Neutrophil (primary cell): ENCODE results near the gene SLC40A1.

ENCODE experiments used
- H3K27ac ChIP-seq: fragments of 200-600 bp; sonication (generic); 2 replicates; pipeline ENCODE4 v1.5.1; 2016; ENCODE audit warnings: mild to moderate bottlenecking, moderate library complexity
- H3K27me3 ChIP-seq: fragments of 200-600 bp; sonication (generic); 2 replicates; pipeline ENCODE4 v1.6.0; 2016; ENCODE audit warnings: mild to moderate bottlenecking
- H3K36me3 ChIP-seq: fragments of 200-600 bp; sonication (generic); 2 replicates; pipeline ENCODE4 v1.5.1; 2017
- H3K4me1 ChIP-seq, 2 experiments: fragments of 200-600 bp in 1 of 2; sonication (generic) in 1 of 2; 1 replicate in 1 of 2; 2 replicates in 1 of 2; pipeline versions ENCODE4 v1.5.1 to v1.6.1; 2013 to 2016; ENCODE audit warnings: low read depth in 1 of 2, low read length in 1 of 2, mild to moderate bottlenecking in 1 of 2, moderate library complexity in 1 of 2; ENCODE audit not compliant: control insufficient read depth in 1 of 2, insufficient read depth in 1 of 2
- H3K4me3 ChIP-seq, 2 experiments: fragments of 200-600 bp in 1 of 2; sonication (generic) in 1 of 2; 1 replicate in 1 of 2; 2 replicates in 1 of 2; pipeline ENCODE4 v1.5.1; 2013 to 2016; ENCODE audit warnings: low read depth in 1 of 2, low read length in 1 of 2, mild to moderate bottlenecking in 1 of 2, moderate library complexity in 1 of 2
- H3K9me3 ChIP-seq: fragments of 200-600 bp; sonication (generic); 2 replicates; pipeline ENCODE4 v1.5.1; 2016
- TF ChIP-seq, protein P1 (sequence below): fragments of 200-600 bp; sonication (generic); IDR thresholded peaks from 2 replicates; pipeline ENCODE4 v1.5.1; 2016; ENCODE audit warnings: antibody characterized with exemption

The SLC40A1 gene

DNA sequence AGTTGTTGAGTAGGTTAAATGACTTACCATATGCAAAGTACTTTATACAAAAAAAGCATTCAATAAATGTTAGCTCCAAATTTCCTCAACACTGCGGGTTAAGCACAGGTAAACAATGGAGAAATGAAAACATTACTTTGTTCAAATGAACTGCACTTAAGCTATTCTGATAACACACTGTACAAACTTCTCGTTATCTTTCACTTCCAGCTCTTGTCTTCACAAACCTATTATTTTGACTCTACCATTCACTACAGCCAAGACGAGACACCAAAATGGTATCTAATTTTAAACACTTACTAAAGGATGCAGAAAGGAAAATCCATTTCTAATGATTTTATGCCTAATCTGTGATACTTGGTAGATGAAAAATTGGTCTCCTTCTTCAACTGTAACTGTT, 43.8 kb downstream of the SLC40A1 start:
- Histone ChIP-seq H3K27ac (no peak overlapping the region), H3K4me1 (no peaks in the 10 kb centered on the region), H3K9me3 (no peaks in the 10 kb centered on the region), H3K4me3 (no peak overlapping the region), H3K36me3 (no peaks in the 10 kb centered on the region), H3K27me3 (no peaks in the 10 kb centered on the region)
- TF ChIP-seq, protein P1, sequence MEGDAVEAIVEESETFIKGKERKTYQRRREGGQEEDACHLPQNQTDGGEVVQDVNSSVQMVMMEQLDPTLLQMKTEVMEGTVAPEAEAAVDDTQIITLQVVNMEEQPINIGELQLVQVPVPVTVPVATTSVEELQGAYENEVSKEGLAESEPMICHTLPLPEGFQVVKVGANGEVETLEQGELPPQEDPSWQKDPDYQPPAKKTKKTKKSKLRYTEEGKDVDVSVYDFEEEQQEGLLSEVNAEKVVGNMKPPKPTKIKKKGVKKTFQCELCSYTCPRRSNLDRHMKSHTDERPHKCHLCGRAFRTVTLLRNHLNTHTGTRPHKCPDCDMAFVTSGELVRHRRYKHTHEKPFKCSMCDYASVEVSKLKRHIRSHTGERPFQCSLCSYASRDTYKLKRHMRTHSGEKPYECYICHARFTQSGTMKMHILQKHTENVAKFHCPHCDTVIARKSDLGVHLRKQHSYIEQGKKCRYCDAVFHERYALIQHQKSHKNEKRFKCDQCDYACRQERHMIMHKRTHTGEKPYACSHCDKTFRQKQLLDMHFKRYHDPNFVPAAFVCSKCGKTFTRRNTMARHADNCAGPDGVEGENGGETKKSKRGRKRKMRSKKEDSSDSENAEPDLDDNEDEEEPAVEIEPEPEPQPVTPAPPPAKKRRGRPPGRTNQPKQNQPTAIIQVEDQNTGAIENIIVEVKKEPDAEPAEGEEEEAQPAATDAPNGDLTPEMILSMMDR = no peak

- no peaks in the 10 kb centered on the region for H3K9me3 ChIP-seq
- no peak overlapping the region for H3K27ac ChIP-seq
- no peak overlapping the region for H3K4me3 ChIP-seq
- TF ChIP-seq, protein P1 = no peak
- H3K4me1 ChIP-seq = no peaks in the 10 kb centered on the region
- H3K27me3 ChIP-seq = no peaks in the 10 kb centered on the region
- no peaks in the 10 kb centered on the region for H3K36me3 ChIP-seq
Observed at GRCh38 chr2:189534854-189535832, 45.4 kb downstream of the SLC40A1 start.

GRCh38 chr2:189533288-189534035, 47.1 kb downstream of the SLC40A1 start:
- Histone ChIP-seq H3K36me3 (no peaks in the 10 kb centered on the region), H3K27ac (no peak overlapping the region)
- TF ChIP-seq, protein P1 = no peak

DNA sequence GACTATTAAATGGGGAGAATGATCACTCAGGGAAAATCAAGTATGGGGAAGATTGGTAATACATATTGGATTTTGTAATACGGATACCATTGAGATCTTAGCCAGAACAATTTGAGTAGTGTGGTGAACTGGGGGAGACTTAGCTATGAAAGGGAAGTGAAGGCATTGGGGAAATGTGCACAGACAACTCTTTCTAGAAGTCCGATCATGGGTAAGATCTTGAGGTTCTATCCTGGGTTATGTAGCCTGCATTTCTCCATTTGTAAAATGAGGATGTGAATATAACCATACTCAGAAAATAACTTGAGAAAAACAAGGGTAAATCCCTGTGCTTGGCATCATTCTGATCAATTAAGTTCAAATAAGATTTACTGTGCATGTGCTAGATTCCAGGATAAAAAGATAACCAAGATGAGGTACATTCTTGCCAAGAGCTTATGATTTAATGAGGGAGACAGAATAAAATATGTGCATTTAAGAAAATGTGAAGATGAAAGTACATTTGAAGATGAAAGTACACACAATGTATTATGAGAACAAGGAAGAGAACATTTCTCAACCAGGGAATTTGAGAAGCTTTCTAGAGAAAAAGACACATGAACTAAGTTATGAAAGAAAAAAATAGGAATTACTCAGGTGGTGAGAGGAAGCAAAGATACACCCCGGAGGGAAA, 49.5 kb downstream of the SLC40A1 start:
- H3K27me3 ChIP-seq = no peaks in the 10 kb centered on the region
- H3K4me1 ChIP-seq = no peaks in the 10 kb centered on the region
- H3K4me3 ChIP-seq = no peak overlapping the region
- no peaks in the 10 kb centered on the region for H3K9me3 ChIP-seq
- no peak overlapping the region for H3K27ac ChIP-seq
- no peaks in the 10 kb centered on the region for H3K36me3 ChIP-seq
- TF ChIP-seq, protein P1 = no peak

More at GRCh38 chr2:189533288-189534035, 47.1 kb downstream of the SLC40A1 start:
- no peaks in the 10 kb centered on the region for H3K9me3 ChIP-seq
- no peaks in the 10 kb centered on the region for H3K27me3 ChIP-seq
- no peak overlapping the region for H3K4me3 ChIP-seq
- H3K4me1 ChIP-seq = no peaks in the 10 kb centered on the region

DNA sequence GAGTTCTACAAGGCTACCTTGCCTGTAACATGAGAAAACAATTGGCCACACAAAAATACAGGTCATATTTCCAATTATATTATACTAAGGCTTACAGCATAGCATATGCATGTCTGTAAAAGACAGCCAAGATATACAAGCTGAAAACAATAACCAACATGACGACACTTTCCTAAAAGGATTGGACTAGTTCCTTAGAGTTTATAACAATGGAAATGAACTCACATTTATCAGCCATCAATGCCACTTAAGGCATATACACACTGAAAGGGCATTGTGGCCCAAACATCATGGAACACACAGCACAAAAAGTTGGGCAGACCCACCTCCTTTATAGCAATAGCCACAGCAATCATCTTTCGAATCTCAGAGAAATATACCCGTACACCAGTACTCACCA, 52.0 kb downstream of the SLC40A1 start:
- Histone ChIP-seq H3K27ac (no peak overlapping the region), H3K36me3 (no peaks in the 10 kb centered on the region), H3K4me3 (no peak overlapping the region), H3K27me3 (no peaks in the 10 kb centered on the region), H3K4me1 (no peaks in the 10 kb centered on the region), H3K9me3 (no peaks in the 10 kb centered on the region)
- TF ChIP-seq, protein P1 = no peak
